Measurements from ENCODE around the gene ELOF1.

The ELOF1 gene

DNA sequence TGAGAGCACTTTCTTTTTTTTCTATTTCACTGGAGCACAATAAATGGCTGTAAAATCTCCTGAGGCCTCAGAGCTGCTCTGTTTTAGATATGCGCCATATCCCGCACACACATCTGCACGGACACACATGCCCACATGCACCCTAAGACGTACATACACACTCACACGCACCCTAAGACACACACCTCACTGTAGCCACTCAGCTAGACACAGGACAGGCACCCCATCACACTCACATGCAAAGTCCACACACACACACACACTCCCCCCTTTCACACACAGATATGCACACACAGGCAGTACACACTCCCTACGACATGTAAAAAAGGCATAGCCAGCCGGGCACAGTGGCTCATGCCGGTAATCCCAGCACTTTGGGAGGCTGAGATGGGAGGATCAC lies 8.8 kb downstream of the ELOF1 start:
- no peak overlapping the region for H3K27ac ChIP-seq (ENCODE audit: low read depth, low read length)
- no peak overlapping the region for H3K4me3 ChIP-seq (ENCODE audit: low read depth, low read length)
- H3K27me3 ChIP-seq (ENCODE audit: control insufficient read depth, insufficient read depth, low read length), result no peaks in the 10 kb centered on the region
- H3K36me3 ChIP-seq (ENCODE audit: control insufficient read depth, insufficient read depth, low read length), result peaks cover 51% of the 10 kb centered on the region
- no peaks in the 10 kb centered on the region for H3K9me3 ChIP-seq (ENCODE audit: control insufficient read depth, insufficient read depth, low read depth, low read length)
- H3K4me1 ChIP-seq (ENCODE audit: control insufficient read depth, insufficient read depth, low read length), result peaks cover 3% of the 10 kb centered on the region; the same call in 1 of the 2 replicates
- no peak overlapping the region for H3K9ac ChIP-seq (ENCODE audit: low read length)

DNA sequence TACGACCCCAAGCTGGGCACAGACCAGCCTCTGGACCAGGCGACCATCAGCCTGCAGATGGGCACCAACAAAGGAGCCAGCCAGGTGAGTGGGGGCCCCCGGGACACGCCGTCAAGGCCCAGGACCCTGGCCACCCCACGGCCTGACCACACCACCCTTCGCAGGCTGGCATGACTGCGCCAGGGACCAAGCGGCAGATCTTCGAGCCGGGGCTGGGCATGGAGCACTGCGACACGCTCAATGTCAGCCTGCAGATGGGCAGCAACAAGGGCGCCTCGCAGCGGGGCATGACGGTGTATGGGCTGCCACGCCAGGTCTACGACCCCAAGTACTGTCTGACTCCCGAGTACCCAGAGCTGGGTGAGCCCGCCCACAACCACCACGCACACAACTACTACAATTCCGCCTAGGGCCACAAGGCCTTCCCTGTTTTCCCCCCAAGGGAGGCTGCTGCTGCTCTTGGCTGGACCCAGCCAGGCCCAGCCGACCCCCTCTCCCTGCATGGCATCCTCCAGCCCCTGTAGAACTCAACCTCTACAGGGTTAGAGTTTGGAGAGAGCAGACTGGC lies 9.6 kb downstream of the ELOF1 start:
- no peak overlapping the region for H3K4me3 ChIP-seq (ENCODE audit: low read depth, low read length)
- H3K36me3 ChIP-seq (ENCODE audit: control insufficient read depth, insufficient read depth, low read length), result peaks cover 49% of the 10 kb centered on the region
- H3K27ac ChIP-seq (ENCODE audit: low read depth, low read length), result no peak overlapping the region
- H3K9ac ChIP-seq (ENCODE audit: low read length), result no peak overlapping the region
- no peaks in the 10 kb centered on the region for H3K9me3 ChIP-seq (ENCODE audit: control insufficient read depth, insufficient read depth, low read depth, low read length)
- no peaks in the 10 kb centered on the region for H3K27me3 ChIP-seq (ENCODE audit: control insufficient read depth, insufficient read depth, low read length)
- H3K4me1 ChIP-seq (ENCODE audit: control insufficient read depth, insufficient read depth, low read length), result peaks cover 3% of the 10 kb centered on the region; the same call in 1 of the 2 replicates

DNA sequence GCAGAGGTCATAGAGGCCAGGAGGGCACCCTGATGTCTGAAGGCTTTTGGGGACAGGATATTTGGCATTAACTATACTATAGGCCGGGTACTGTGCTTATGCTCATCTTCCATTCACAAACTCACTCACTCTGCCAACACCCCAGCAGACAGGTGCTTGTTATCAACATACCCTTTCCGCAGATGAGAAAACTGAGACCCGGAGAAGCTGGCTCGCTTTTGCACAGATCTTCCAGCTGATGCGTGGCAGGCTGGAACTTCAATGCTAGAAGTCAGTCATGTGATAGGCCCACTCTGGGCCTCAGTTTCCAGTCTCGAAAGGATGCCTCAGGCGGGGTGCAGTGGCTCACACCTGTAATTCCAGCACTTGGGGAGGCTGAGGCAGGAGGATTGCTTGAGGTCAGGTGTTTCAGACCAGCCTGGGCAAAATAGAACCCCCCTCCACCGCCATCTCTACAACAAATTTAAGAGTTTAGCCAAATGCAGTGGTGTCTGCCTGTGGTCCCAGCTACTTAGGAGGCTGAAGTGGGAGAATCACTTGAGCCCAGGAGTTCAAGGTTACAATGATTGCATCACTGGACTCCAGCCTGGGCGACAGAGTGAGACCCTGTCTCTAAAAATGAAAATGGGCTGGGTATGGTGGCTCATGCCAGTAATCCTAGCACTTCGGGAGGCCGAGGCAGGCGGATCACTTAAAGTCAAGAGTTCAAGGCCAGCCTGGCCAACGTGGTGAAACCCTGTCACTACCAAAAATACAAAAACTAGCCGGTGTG lies 10.9 kb downstream of the ELOF1 start:
- Histone ChIP-seq H3K4me3 (ENCODE audit: low read depth, low read length) (no peak overlapping the region), H3K9ac (ENCODE audit: low read length) (no peak overlapping the region), H3K36me3 (ENCODE audit: control insufficient read depth, insufficient read depth, low read length) (peaks cover 39% of the 10 kb centered on the region), H3K9me3 (ENCODE audit: control insufficient read depth, insufficient read depth, low read depth, low read length) (no peaks in the 10 kb centered on the region), H3K27ac (ENCODE audit: low read depth, low read length) (no peak overlapping the region), H3K27me3 (ENCODE audit: control insufficient read depth, insufficient read depth, low read length) (no peaks in the 10 kb centered on the region), H3K4me1 (ENCODE audit: control insufficient read depth, insufficient read depth, low read length) (peaks cover 3% of the 10 kb centered on the region; the same call in 1 of the 2 replicates)

DNA sequence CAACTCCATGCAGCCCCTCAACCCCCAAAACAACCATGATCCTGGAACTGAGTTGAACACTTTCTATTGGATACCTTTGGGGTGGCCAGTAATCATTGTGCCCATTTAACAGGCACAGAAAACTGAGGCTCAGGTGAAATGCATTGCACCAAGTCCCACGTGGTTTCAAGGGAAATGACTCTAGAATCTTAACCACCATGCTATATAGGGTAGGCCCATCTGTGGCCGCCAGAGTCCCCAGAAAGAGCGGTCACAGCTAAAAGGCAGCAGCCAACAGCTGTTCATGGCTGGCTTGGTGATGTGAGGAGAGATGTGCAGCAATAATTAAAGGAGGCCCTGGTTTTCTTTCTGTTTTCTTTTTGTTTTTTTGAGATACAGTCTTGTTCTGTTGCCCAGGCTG lies 17.8 kb downstream of the ELOF1 start:
- no peak overlapping the region for H3K9ac ChIP-seq (ENCODE audit: low read length)
- H3K27ac ChIP-seq (ENCODE audit: low read depth, low read length), result no peak overlapping the region
- no peaks in the 10 kb centered on the region for H3K27me3 ChIP-seq (ENCODE audit: control insufficient read depth, insufficient read depth, low read length)
- H3K4me3 ChIP-seq (ENCODE audit: low read depth, low read length), result no peak overlapping the region
- H3K36me3 ChIP-seq (ENCODE audit: control insufficient read depth, insufficient read depth, low read length), result peaks cover 8% of the 10 kb centered on the region; the same call in 1 of the 2 replicates
- peaks cover 24% of the 10 kb centered on the region for H3K4me1 ChIP-seq (ENCODE audit: control insufficient read depth, insufficient read depth, low read length)
- H3K9me3 ChIP-seq (ENCODE audit: control insufficient read depth, insufficient read depth, low read depth, low read length), result no peaks in the 10 kb centered on the region

DNA sequence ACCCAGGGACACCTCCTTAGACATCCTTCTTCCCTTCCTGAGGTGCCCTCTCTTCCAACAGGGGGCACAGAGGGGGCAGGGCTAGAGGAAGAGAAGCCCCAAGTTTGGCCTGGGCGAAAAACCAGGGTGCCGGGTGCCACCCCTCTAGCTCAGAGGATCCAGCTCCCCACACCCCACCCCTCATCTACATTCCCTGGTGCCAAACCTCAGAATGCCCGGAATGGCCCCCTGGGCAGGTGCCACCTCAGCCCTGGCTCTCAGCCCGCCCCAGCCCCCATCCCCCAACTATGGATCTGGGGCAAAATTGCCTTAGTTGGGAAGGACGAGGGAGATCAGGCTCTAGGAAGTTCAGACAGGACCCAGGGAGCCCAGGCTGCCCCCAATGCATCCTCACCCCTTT lies 18.4 kb downstream of the ELOF1 start:
- H3K27ac ChIP-seq (ENCODE audit: low read depth, low read length), result peak overlapping the region; percentile 81; the same call in 1 of the 2 replicates
- peaks cover 22% of the 10 kb centered on the region for H3K4me1 ChIP-seq (ENCODE audit: control insufficient read depth, insufficient read depth, low read length)
- peaks cover 8% of the 10 kb centered on the region; the same call in 1 of the 2 replicates for H3K36me3 ChIP-seq (ENCODE audit: control insufficient read depth, insufficient read depth, low read length)
- no peaks in the 10 kb centered on the region for H3K9me3 ChIP-seq (ENCODE audit: control insufficient read depth, insufficient read depth, low read depth, low read length)
- no peak overlapping the region for H3K4me3 ChIP-seq (ENCODE audit: low read depth, low read length)
- peak overlapping the region; percentile 76 for H3K9ac ChIP-seq (ENCODE audit: low read length)
- H3K27me3 ChIP-seq (ENCODE audit: control insufficient read depth, insufficient read depth, low read length), result no peaks in the 10 kb centered on the region

DNA sequence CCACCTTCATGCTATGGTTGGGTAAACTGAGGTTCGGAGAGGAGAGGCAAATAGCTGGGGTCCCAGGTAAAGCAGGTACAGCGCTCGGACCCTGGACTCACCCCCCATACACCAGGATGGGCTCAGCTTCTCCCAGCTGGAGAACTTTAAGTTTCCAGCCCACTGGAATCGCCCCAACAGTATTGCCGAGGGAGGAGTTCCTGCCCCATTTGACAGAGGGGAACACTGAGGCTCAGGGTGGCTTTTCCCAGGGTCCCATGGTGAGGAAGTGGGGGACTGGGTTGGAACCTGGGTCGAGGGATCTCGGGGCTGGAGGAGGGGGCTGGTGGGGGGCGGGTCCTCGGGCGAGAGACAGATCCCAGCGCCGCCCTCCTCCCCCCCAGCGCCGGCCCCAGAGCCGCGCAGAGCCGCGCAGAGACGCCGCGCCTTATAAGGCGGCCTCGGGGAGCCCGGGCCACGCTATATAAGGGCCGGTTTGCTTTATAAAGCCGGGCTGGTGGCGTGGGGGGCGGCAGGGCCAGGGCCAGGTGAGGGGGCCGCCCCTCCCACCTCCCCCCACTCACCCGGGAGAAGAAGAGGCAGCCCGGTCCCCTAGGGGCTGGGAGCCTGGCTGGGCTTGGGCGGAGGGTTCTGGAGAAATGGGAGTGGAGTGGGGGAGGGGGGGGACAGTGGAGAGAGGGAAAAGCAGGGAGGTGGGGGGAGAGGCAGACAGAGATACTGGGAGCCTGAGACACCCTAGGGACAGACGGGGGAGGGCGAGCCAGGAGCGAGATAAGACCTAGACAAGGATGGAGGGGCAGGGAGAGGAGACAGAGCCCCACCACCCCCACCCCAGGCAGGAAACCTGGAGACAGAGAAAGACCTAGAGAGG lies 19.3 kb downstream of the ELOF1 start:
- Histone ChIP-seq H3K4me3 (ENCODE audit: low read depth, low read length) (peak overlapping the region; percentile 58), H3K9ac (ENCODE audit: low read length) (peak overlapping the region; percentile 83), H3K27me3 (ENCODE audit: control insufficient read depth, insufficient read depth, low read length) (no peaks in the 10 kb centered on the region), H3K36me3 (ENCODE audit: control insufficient read depth, insufficient read depth, low read length) (peaks cover 8% of the 10 kb centered on the region; the same call in 1 of the 2 replicates), H3K4me1 (ENCODE audit: control insufficient read depth, insufficient read depth, low read length) (peaks cover 24% of the 10 kb centered on the region), H3K27ac (ENCODE audit: low read depth, low read length) (peak overlapping the region; percentile 81; the same call in 1 of the 2 replicates), H3K9me3 (ENCODE audit: control insufficient read depth, insufficient read depth, low read depth, low read length) (no peaks in the 10 kb centered on the region)

DNA sequence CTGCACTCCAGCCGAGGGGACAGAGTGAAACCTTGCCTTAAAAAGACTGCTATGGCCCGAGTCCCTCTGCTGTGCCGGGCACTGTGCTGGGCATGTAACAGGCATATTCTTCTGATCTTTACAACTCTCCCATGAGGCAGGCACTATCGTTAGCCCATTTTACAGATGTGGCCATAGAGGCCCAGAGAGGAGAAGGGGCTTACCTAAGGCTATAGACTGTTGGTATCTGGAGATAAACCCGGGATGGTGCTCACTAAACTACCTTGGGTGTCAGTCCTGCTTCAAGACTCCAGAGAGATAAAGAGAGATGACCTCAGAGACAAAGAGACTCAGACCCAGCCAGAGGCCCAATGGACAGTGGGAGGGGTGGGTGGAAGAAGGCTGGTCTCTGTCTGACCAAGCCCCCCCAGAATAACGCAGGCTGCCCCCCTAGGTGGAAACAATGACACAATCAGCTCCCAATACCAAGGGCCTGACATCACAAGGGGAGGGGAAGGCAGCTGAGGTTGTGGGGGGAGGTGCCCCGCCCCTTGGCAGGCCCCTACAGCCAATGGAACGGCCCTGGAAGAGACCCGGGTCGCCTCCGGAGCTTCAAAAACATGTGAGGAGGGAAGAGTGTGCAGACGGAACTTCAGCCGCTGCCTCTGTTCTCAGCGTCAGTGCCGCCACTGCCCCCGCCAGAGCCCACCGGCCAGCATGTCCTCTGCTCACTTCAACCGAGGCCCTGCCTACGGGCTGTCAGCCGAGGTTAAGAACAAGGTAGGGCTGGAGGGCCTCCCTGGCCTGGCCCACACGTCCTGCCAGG lies 20.6 kb downstream of the ELOF1 start, which contains the start of gene CNN1:
CNN1 (plus strand) TSS at position 620 of the 805 bp plus-strand sequence; CDS start at position 697, 77 bp downstream.
- Histone ChIP-seq H3K9ac (ENCODE audit: low read length) (peak within 1 kb of the TSS; percentile 83), H3K36me3 (ENCODE audit: control insufficient read depth, insufficient read depth, low read length) (peaks cover 4% of the 10 kb centered on the region; the same call in 1 of the 2 replicates), H3K4me1 (ENCODE audit: control insufficient read depth, insufficient read depth, low read length) (peaks cover 24% of the 10 kb centered on the region), H3K27me3 (ENCODE audit: control insufficient read depth, insufficient read depth, low read length) (no peaks in the 10 kb centered on the region), H3K27ac (ENCODE audit: low read depth, low read length) (peak within 1 kb of the TSS; percentile 27; the same call in 1 of the 2 replicates), H3K4me3 (ENCODE audit: low read depth, low read length) (peak within 1 kb of the TSS; percentile 58), H3K9me3 (ENCODE audit: control insufficient read depth, insufficient read depth, low read depth, low read length) (no peaks in the 10 kb centered on the region)

DNA sequence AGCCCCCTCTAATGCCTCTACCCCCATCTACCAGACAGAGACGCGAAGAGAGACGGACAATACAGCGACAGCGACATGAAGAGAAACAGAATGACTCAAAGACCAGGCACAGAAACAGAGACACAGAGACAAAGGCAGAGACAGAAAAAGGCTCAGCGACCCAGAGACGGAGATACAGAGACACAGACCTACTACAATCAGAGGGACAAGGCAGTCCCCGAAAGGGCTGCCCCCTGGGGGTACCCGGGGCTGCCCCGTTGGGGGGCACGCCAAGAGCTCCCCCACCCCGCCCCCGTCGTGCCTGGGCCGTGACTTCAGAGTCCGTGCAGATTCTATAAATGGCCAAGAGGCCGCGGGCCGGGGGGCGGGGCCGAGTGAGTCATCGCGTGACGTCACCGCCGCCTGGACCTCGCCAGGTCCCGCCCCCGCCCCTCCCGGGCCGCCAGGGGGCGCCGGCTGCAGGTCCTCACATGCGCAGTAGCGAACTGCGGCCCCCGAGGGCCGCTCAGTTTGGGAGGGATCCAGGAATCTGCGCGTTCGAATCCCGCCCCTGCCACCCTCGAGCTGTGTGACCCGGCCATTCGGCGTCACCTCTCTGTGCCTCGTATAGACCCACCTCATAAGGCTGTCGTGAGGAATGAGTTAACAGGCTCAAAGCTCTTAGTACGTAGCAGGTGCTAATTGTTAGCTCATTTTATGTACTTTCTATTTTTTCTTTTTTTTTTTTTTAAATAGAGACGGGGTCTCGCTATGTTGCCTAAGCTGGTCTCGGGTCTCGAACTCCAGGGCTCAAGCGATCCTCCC lies 23.0 kb downstream of the ELOF1 start:
- Histone ChIP-seq H3K4me3 (ENCODE audit: low read depth, low read length) (peak overlapping the region; percentile 56), H3K4me1 (ENCODE audit: control insufficient read depth, insufficient read depth, low read length) (peaks cover 24% of the 10 kb centered on the region), H3K27me3 (ENCODE audit: control insufficient read depth, insufficient read depth, low read length) (no peaks in the 10 kb centered on the region), H3K9me3 (ENCODE audit: control insufficient read depth, insufficient read depth, low read depth, low read length) (no peaks in the 10 kb centered on the region), H3K36me3 (ENCODE audit: control insufficient read depth, insufficient read depth, low read length) (no peaks in the 10 kb centered on the region), H3K27ac (ENCODE audit: low read depth, low read length) (peak overlapping the region; percentile 63; the same call in 1 of the 2 replicates), H3K9ac (ENCODE audit: low read length) (peak overlapping the region; percentile 76)

DNA sequence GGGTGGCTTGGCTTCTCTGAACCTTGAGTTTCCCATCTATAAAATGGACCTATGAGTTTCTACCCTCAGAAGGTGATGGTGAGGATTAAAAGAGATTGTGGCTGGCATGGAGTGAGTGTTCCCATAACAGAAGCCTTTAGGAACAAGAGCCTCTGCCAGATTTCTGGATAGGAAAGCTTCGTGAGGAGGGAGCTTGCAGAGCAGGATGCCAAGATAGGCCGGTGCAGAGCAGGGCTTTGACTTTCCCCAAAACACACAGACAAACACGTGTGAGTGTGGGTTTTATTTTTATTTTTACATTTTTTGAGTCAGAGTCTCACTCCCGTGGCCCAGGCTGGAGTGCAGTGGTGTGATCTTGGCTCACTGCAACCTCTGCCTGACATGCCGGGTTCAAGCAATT lies 24.1 kb downstream of the ELOF1 start:
- H3K36me3 ChIP-seq (ENCODE audit: control insufficient read depth, insufficient read depth, low read length), result no peaks in the 10 kb centered on the region
- no peaks in the 10 kb centered on the region for H3K9me3 ChIP-seq (ENCODE audit: control insufficient read depth, insufficient read depth, low read depth, low read length)
- H3K9ac ChIP-seq (ENCODE audit: low read length), result no peak overlapping the region
- H3K4me3 ChIP-seq (ENCODE audit: low read depth, low read length), result no peak overlapping the region
- H3K27ac ChIP-seq (ENCODE audit: low read depth, low read length), result no peak overlapping the region
- peaks cover 18% of the 10 kb centered on the region for H3K4me1 ChIP-seq (ENCODE audit: control insufficient read depth, insufficient read depth, low read length)
- H3K27me3 ChIP-seq (ENCODE audit: control insufficient read depth, insufficient read depth, low read length), result no peaks in the 10 kb centered on the region
